HEK293T (cell line): ENCODE results near the gene EIF3CL.
"Not testable (repeated sequence)": the region's sequence is repeated elsewhere in the genome, so short reads cannot be mapped to it uniquely, and the experiment has no call there.

Experiments
- BHLHE40 ChIP-seq: fragments of 450-650 bp; IDR thresholded peaks from 2 replicates; pipeline ENCODE4 v1.6.1; 2016; ENCODE audit warnings: mild to moderate bottlenecking, moderate library complexity, borderline replicate concordance
- FOXM1 ChIP-seq: fragments of 450-650 bp; IDR thresholded peaks from 2 replicates; pipeline ENCODE4 v1.6.1; 2017; ENCODE audit warnings: mild to moderate bottlenecking, borderline replicate concordance
- L3MBTL2 ChIP-seq: fragments of 450-650 bp; conservative IDR thresholded peaks from 2 replicates; pipeline ENCODE4 v1.6.1; 2016; ENCODE audit warnings: mild to moderate bottlenecking
- PKNOX1 ChIP-seq: fragments of 450-650 bp; IDR thresholded peaks from 2 replicates; pipeline ENCODE4 v1.6.1; 2016
- ZNF384 ChIP-seq: fragments of 450-650 bp; IDR thresholded peaks from 2 replicates; pipeline ENCODE4 v1.6.1; 2016

- not testable (repeated sequence) for TF ChIP-seq L3MBTL2, ZNF384, PKNOX1, BHLHE40, FOXM1
Observed at GRCh38 chr16:28421071-28421750, 17.6 kb upstream of the EIF3CL start.
